HCT116 (cell line): ENCODE data around the gene ETNPPL. TPM values are rescaled to one million over a fixed set of nuclear protein-coding genes. Genes with fewer than 3 reads are reported as not detected.
A peak's percentile ranks its signal among the peaks of the same experiment; 100 is the strongest.

Experiments
- ATAC-seq: fragments of 200-7000 bp; cut with Tn5 transposase; 2 replicates; pipeline ENCODE4 v1.9.1; 2020; ENCODE audit warnings: mild to moderate bottlenecking, moderate library complexity
- BruUV-seq: library from RNA; stranded (reverse); fragments of 400-500 nt; replicated peaks from 2 replicates; lab custom pipeline; 2021; lab: Mats Ljungman, UMichigan
- CTCF ChIA-PET: fragments of 300-600 bp; sonication (Branson Sonifier 250); formaldehyde crosslinking; loops from one replicate; lab custom pipeline; 2021; ENCODE audit warnings: antibody characterized with exemption; lab: Charles Lee
- POLR2A ChIA-PET: fragments of 300-600, 350-600 bp; sonication (Branson Sonifier 250); formaldehyde crosslinking; loops from one replicate; lab custom pipeline; 2021; ENCODE audit warnings: antibody characterized with exemption; lab: Charles Lee
- RAD21 ChIA-PET, 2 experiments: fragments of 300-600 bp; sonication (Branson Sonifier 250); formaldehyde crosslinking; loops; one replicate each; lab custom pipeline; 2023; ENCODE audit warnings: low total read pairs in 2 of 2; ENCODE audit not compliant: uncharacterized antibody in 2 of 2, unreplicated experiment in 2 of 2, low non-redundant PET in 1 of 2; lab: Charles Lee
- DNase-seq: peaks from one replicate; pipeline ENCODE4 v3.0.0-alpha.2; 2010; ENCODE audit warnings: low read depth, low spot score
- H2AFZ ChIP-seq: fragments of 200-600 bp; shearing (Covaris generic), sonication (generic); 2 replicates; pipeline ENCODE4 v1.6.1; 2017; ENCODE audit warnings: low read depth, mixed run types, mixed read lengths, antibody characterized with exemption, low read length; ENCODE audit not compliant: poor library complexity, severe bottlenecking
- H3K27ac ChIP-seq: 2 replicates; pipeline ENCODE4 v1.5.1; 2012; ENCODE audit warnings: low read depth, low read length
- H3K27me3 ChIP-seq: fragments of 200-600 bp; sonication (generic); 2 replicates; pipeline ENCODE4 v1.6.1; 2016; ENCODE audit warnings: mixed run types, low read length, mixed read lengths; ENCODE audit not compliant: insufficient read depth
- H3K36me3 ChIP-seq, 2 experiments: fragments of 200-500 bp in 1 of 2; fragments of 200-600 bp in 1 of 2; sonication (Bioruptor generic) in 1 of 2; sonication (generic) in 1 of 2; 2 replicates each; pipeline versions ENCODE4 v1.5.1 to v1.6.1; 2014 to 2016; ENCODE audit warnings: low read length in 2 of 2, inconsistent platforms in 1 of 2, mixed read lengths in 1 of 2, mixed run types in 1 of 2; ENCODE audit not compliant: insufficient read depth in 2 of 2, control insufficient read depth in 1 of 2
- H3K4me1 ChIP-seq, 2 experiments: fragments of 200-600 bp in 1 of 2; sonication (generic) in 1 of 2; 2 replicates each; pipeline versions ENCODE4 v1.5.1 to v1.6.1; 2012 to 2017; ENCODE audit warnings: low read length in 2 of 2, inconsistent platforms in 1 of 2, mild to moderate bottlenecking in 1 of 2, mixed read lengths in 1 of 2, mixed run types in 1 of 2, moderate library complexity in 1 of 2; ENCODE audit not compliant: insufficient read depth in 2 of 2, control insufficient read depth in 1 of 2
- H3K4me2 ChIP-seq: fragments of 200-600 bp; sonication (generic); 2 replicates; pipeline ENCODE4 v1.6.1; 2017; ENCODE audit warnings: mixed run types, low read length, mixed read lengths
- H3K4me3 ChIP-seq, 2 experiments: fragments of 200-600 bp in 1 of 2; sonication (generic) in 1 of 2; replicated peaks in 1 of 2; 2 replicates each; pipeline ENCODE4 v1.5.1; 2011 to 2016; ENCODE audit warnings: low read length in 2 of 2, control low read depth in 1 of 2, low read depth in 1 of 2, mild to moderate bottlenecking in 1 of 2, mixed read lengths in 1 of 2, mixed run types in 1 of 2
- H3K79me2 ChIP-seq: fragments of 200-600 bp; sonication (generic); 2 replicates; pipeline ENCODE4 v1.6.1; 2017; ENCODE audit warnings: mild to moderate bottlenecking, mixed run types, low read length, moderate library complexity, mixed read lengths; ENCODE audit not compliant: insufficient read depth
- H3K9ac ChIP-seq: fragments of 200-600 bp; sonication (generic); 2 replicates; pipeline ENCODE4 v1.6.1; 2016; ENCODE audit warnings: low read length, mixed read lengths
- H3K9me2 ChIP-seq: fragments of 200-600 bp; sonication (generic), shearing (Covaris generic); 2 replicates; pipeline ENCODE4 v1.6.1; 2017; ENCODE audit warnings: mixed run types, mild to moderate bottlenecking, moderate library complexity; ENCODE audit not compliant: insufficient read depth
- H3K9me3 ChIP-seq, 2 experiments: fragments of 200-500 bp in 1 of 2; fragments of 200-600 bp in 1 of 2; sonication (Bioruptor generic) in 1 of 2; sonication (generic) in 1 of 2; 2 replicates each; pipeline ENCODE4 v1.6.1; 2014 to 2017; ENCODE audit warnings: low read length in 2 of 2, mixed read lengths in 2 of 2, inconsistent platforms in 1 of 2, low read depth in 1 of 2, mild to moderate bottlenecking in 1 of 2, mixed run types in 1 of 2, moderate library complexity in 1 of 2; ENCODE audit not compliant: control insufficient read depth in 1 of 2, insufficient read depth in 1 of 2
- H4K20me1 ChIP-seq: fragments of 200-600 bp; sonication (generic), shearing (Covaris generic); 2 replicates; pipeline ENCODE4 v1.6.1; 2017; ENCODE audit warnings: mixed run types, mild to moderate bottlenecking, moderate library complexity; ENCODE audit not compliant: insufficient read depth
- CEBPB ChIP-seq: IDR thresholded peaks from 2 replicates; pipeline ENCODE4 v1.6.1; 2012; ENCODE audit warnings: low read depth
- EGR1 ChIP-seq: IDR thresholded peaks from 2 replicates; pipeline ENCODE4 v1.6.1; 2012; ENCODE audit warnings: low read depth
- POLR2A ChIP-seq: IDR thresholded peaks from 2 replicates; pipeline ENCODE4 v1.7.0; 2011; ENCODE audit warnings: borderline replicate concordance; ENCODE audit not compliant: insufficient read depth, insufficient read length; ENCODE audit errors: extremely low read depth
- RAD21 ChIP-seq: IDR thresholded peaks from 2 replicates; pipeline ENCODE4 v1.6.1; 2012; ENCODE audit warnings: low read depth, mild to moderate bottlenecking
- SIN3A ChIP-seq: IDR thresholded peaks from 2 replicates; pipeline ENCODE4 v1.6.1; 2012; ENCODE audit warnings: low read depth
- SP1 ChIP-seq: IDR thresholded peaks from 2 replicates; pipeline ENCODE4 v1.6.1; 2012; ENCODE audit warnings: low read depth
- SRF ChIP-seq: IDR thresholded peaks from 2 replicates; pipeline ENCODE4 v1.6.1; 2012; ENCODE audit warnings: low read depth
- TCF7L2 ChIP-seq: IDR thresholded peaks from 2 replicates; pipeline ENCODE4 v1.7.0; 2011; ENCODE audit warnings: borderline replicate concordance, inconsistent platforms; ENCODE audit not compliant: insufficient read depth, insufficient read length; ENCODE audit errors: extremely low read depth
- YY1 ChIP-seq: IDR thresholded peaks from 2 replicates; pipeline ENCODE4 v1.6.1; 2011; ENCODE audit warnings: low read length, low read depth, moderate library complexity, mild to moderate bottlenecking; ENCODE audit not compliant: insufficient replicate concordance; ENCODE audit errors: extremely low read depth
- intact Hi-C: fragments of 100-400 bp; cut with micrococcal nuclease; formaldehyde crosslinking; loops from 2 replicates; pipeline ENCODE4 v1.10.0; 2022
- total RNA-seq: library from RNA; stranded (reverse); gene quantifications from one replicate; pipeline ENCODE4 v1.2.1, GENCODE V29; 2021; ENCODE audit not compliant: unreplicated experiment
- TF ChIP-seq, protein P1 (sequence below), 3 experiments: fragments of 200-600 bp in 1 of 3; sonication (generic) in 1 of 3; IDR thresholded peaks in 2 of 3; conservative IDR thresholded peaks in 1 of 3; 2 replicates each; pipeline ENCODE4 v1.5.1; 2012 to 2017; ENCODE audit warnings: low read depth in 2 of 3, low read length in 2 of 3, antibody characterized with exemption in 1 of 3, borderline replicate concordance in 1 of 3, control low read depth in 1 of 3, mild to moderate bottlenecking in 1 of 3, mixed read lengths in 1 of 3, mixed run types in 1 of 3, moderate library complexity in 1 of 3; ENCODE audit not compliant: insufficient read depth in 1 of 3
- TF ChIP-seq, protein P2 (sequence below): IDR thresholded peaks from 2 replicates; pipeline ENCODE4 v1.6.1; 2012
- TF ChIP-seq, protein P3 (sequence below): IDR thresholded peaks from 2 replicates; pipeline ENCODE4 v1.6.1; 2012; ENCODE audit warnings: low read depth
- TF ChIP-seq, protein P4 (sequence below): IDR thresholded peaks from 2 replicates; pipeline ENCODE4 v1.6.1; 2011; ENCODE audit warnings: mild to moderate bottlenecking, low read length, moderate library complexity; ENCODE audit not compliant: insufficient replicate concordance; ENCODE audit errors: extremely low read depth

The ETNPPL gene
- total RNA-seq, 1 experiment from 2014 or later: not detected

DNA sequence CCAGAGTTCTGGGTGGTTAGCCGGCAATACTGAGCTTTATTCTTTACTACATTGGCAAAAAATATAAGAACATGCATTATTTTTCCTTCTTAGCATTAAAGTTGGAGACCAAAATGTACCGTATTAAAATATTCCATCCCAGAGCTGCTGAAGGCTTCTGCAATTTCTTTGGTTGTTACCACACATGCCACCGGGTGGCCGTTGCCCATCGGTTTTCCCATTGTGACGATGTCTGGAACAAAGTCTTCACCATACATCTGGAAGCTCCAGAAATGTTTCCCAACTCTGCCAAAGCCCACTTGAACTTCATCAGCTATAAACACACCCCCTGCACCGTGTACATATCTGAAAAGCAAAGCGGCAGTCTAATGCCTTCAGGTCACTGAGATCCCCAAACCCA, 13.7 kb downstream of the ETNPPL start (continued):
- TF ChIP-seq, protein P1, sequence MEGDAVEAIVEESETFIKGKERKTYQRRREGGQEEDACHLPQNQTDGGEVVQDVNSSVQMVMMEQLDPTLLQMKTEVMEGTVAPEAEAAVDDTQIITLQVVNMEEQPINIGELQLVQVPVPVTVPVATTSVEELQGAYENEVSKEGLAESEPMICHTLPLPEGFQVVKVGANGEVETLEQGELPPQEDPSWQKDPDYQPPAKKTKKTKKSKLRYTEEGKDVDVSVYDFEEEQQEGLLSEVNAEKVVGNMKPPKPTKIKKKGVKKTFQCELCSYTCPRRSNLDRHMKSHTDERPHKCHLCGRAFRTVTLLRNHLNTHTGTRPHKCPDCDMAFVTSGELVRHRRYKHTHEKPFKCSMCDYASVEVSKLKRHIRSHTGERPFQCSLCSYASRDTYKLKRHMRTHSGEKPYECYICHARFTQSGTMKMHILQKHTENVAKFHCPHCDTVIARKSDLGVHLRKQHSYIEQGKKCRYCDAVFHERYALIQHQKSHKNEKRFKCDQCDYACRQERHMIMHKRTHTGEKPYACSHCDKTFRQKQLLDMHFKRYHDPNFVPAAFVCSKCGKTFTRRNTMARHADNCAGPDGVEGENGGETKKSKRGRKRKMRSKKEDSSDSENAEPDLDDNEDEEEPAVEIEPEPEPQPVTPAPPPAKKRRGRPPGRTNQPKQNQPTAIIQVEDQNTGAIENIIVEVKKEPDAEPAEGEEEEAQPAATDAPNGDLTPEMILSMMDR (IDR thresholded peaks at IDR 0.05 in 2 of 3, conservative IDR thresholded peaks at IDR 0.05 in 1 of 3; ENCODE audit: borderline replicate concordance in 1 of 3, insufficient read depth in 1 of 3, low read depth in 2 of 3, low read length in 2 of 3): peak in 2 of 3 experiments; percentile 35 to 44; a peak in 4 of 6 replicates
- no peak for TF ChIP-seq YY1
- TF ChIP-seq CEBPB: no peak
- TF ChIP-seq RAD21: 0 out of 2 replicates have a peak, but pooled peaks have one; percentile 5

DNA sequence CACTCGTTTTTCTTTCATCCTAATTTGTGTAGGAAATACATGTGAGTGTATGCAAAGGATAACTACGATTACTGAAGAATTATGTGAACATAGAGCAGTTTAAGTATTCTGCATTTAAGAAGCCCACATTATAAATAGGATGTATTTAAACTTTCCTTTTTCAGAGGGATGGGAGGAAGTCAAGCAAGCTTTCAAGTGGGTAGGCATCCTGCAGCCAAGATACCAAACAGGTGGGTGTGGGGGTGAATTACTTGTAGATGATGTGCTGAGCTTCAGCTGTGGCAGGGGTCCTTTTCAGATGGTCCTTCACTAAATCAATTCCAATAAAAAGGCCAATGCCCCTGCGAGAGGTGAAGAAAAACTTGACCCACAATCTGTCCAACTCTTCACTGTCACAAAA, 16.3 kb downstream of the ETNPPL start:
- POLR2A ChIA-PET: no interaction called here
- TF ChIP-seq SRF (no peak), POLR2A (no peak), YY1 (no peak), TCF7L2 (no peak), SP1 (no peak), SIN3A (no peak), CEBPB (no peak), EGR1 (no peak)
- TF ChIP-seq, protein P2, sequence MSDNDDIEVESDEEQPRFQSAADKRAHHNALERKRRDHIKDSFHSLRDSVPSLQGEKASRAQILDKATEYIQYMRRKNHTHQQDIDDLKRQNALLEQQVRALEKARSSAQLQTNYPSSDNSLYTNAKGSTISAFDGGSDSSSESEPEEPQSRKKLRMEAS: no peak
- TF ChIP-seq, protein P1 (IDR thresholded peaks at IDR 0.05 in 2 of 3, conservative IDR thresholded peaks at IDR 0.05 in 1 of 3; ENCODE audit: borderline replicate concordance in 1 of 3, insufficient read depth in 1 of 3, low read depth in 2 of 3, low read length in 2 of 3): no peak
- TF ChIP-seq, protein P3, sequence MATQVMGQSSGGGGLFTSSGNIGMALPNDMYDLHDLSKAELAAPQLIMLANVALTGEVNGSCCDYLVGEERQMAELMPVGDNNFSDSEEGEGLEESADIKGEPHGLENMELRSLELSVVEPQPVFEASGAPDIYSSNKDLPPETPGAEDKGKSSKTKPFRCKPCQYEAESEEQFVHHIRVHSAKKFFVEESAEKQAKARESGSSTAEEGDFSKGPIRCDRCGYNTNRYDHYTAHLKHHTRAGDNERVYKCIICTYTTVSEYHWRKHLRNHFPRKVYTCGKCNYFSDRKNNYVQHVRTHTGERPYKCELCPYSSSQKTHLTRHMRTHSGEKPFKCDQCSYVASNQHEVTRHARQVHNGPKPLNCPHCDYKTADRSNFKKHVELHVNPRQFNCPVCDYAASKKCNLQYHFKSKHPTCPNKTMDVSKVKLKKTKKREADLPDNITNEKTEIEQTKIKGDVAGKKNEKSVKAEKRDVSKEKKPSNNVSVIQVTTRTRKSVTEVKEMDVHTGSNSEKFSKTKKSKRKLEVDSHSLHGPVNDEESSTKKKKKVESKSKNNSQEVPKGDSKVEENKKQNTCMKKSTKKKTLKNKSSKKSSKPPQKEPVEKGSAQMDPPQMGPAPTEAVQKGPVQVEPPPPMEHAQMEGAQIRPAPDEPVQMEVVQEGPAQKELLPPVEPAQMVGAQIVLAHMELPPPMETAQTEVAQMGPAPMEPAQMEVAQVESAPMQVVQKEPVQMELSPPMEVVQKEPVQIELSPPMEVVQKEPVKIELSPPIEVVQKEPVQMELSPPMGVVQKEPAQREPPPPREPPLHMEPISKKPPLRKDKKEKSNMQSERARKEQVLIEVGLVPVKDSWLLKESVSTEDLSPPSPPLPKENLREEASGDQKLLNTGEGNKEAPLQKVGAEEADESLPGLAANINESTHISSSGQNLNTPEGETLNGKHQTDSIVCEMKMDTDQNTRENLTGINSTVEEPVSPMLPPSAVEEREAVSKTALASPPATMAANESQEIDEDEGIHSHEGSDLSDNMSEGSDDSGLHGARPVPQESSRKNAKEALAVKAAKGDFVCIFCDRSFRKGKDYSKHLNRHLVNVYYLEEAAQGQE: no peak
- TF ChIP-seq, protein P4, sequence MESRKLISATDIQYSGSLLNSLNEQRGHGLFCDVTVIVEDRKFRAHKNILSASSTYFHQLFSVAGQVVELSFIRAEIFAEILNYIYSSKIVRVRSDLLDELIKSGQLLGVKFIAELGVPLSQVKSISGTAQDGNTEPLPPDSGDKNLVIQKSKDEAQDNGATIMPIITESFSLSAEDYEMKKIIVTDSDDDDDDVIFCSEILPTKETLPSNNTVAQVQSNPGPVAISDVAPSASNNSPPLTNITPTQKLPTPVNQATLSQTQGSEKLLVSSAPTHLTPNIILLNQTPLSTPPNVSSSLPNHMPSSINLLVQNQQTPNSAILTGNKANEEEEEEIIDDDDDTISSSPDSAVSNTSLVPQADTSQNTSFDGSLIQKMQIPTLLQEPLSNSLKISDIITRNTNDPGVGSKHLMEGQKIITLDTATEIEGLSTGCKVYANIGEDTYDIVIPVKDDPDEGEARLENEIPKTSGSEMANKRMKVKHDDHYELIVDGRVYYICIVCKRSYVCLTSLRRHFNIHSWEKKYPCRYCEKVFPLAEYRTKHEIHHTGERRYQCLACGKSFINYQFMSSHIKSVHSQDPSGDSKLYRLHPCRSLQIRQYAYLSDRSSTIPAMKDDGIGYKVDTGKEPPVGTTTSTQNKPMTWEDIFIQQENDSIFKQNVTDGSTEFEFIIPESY: no peak

More for the DNA sequence above, 16.3 kb downstream of the ETNPPL start:
- no peak overlapping the region for H3K4me2 ChIP-seq
- H3K4me3 ChIP-seq: no peak overlapping the region
- H2AFZ ChIP-seq: no peak overlapping the region
- ChIA-PET CTCF (no interaction called here), RAD21 (no interaction called here)
- H3K27me3 ChIP-seq: 0 out of 2 replicates have a peak, but pooled peaks cover 3% of the 10 kb centered on the region
- no peaks in the 10 kb centered on the region for H3K79me2 ChIP-seq
- no peaks in the 10 kb centered on the region for H3K4me1 ChIP-seq
- no peak overlapping the region for H3K9ac ChIP-seq
- no peaks in the 10 kb centered on the region for H4K20me1 ChIP-seq
- no TSS peak for BruUV-seq
- no peaks in the 10 kb centered on the region for H3K9me3 ChIP-seq
- no peaks in the 10 kb centered on the region for H3K9me2 ChIP-seq
- H3K36me3 ChIP-seq: no peaks in the 10 kb centered on the region
- no peak overlapping the region for H3K27ac ChIP-seq
- ATAC-seq (no peak), DNase-seq (no peak)
- intact Hi-C loops: no loop called here
